Activated CD4-positive, CD25-positive, alpha-beta regulatory T cell treated with anti-CD3 and anti-CD28 coated beads, Interleukin-2, amount 50 U/mL, for 24 hours (primary cell): ENCODE measurements around the gene PACRG.
"Not testable (repeated sequence)": the region's sequence is repeated elsewhere in the genome, so short reads cannot be mapped to it uniquely, and the experiment has no call there.

ENCODE experiments used
- ATAC-seq, 2 donors: fragments of 150-1000 bp; cut with Tn5 transposase; one replicate each; pipeline ENCODE4 v1.10.0; 2021; ENCODE audit warnings: mild to moderate bottlenecking in 1 of 2, moderate library complexity in 1 of 2

The PACRG gene

GRCh38 chr6:163298079-163298830, 570.5 kb downstream of the PACRG start:
- no peak for ATAC-seq

DNA sequence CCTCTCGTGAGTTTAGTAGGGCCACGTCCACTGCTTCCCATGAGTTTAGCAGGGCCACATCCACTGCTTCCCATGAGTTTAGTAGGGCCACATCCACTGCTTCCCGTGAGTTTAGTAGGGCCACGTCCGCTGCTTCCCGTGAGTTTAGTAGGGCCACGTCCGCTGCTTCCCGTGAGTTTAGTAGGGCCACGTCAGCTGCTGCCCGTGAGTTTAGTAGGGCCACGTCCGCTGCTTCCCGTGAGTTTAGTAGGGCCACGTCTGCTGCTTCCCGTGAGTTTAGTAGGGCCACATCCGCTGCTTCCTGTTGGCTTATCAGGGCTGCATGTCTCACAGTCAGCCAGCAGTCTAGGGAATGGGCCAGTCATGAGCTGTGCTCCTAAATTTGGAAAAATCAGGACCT, 573.1 kb downstream of the PACRG start:
- no peak for ATAC-seq

- no peak for ATAC-seq
Measured at GRCh38 chr6:163301726-163302635, 574.2 kb downstream of the PACRG start.

DNA sequence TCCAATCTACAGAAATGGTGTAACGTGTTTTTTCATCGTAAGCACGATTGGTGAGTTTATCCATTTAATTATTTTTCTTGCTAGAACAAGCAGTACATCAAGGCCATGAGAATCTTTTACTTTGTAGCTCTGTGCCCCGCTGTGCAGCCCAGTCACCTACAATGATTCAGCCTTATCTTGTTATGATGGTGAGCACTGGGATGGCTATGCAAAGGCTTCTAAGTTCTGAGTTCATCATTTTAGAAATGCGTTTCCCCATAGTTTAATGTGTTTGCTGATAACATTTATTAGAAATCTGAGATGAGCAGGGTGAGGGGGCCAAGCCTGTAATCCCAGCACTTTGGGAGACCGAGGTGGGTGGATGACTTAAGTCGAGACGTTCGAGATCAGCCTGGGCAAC, 575.0 kb downstream of the PACRG start:
- ATAC-seq = no peak

DNA sequence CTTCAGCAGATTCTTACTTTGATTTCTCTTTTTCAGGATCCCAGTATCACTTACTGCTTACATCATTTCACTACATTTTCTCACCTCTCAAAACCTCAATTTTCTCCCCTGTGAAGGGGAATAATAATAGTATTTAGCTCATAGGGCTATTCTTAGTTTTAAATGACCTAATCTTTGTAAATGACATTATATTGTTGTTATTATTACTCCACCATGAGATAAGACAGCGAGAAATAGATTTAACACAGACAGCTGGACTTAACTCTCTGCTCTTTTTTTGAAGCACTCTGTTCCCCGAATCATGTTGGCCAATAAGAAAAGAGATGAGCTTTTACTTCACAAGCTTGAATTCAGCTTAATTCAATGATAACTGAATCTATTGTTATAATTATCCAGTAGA, 578.2 kb downstream of the PACRG start:
- ATAC-seq = no peak

DNA sequence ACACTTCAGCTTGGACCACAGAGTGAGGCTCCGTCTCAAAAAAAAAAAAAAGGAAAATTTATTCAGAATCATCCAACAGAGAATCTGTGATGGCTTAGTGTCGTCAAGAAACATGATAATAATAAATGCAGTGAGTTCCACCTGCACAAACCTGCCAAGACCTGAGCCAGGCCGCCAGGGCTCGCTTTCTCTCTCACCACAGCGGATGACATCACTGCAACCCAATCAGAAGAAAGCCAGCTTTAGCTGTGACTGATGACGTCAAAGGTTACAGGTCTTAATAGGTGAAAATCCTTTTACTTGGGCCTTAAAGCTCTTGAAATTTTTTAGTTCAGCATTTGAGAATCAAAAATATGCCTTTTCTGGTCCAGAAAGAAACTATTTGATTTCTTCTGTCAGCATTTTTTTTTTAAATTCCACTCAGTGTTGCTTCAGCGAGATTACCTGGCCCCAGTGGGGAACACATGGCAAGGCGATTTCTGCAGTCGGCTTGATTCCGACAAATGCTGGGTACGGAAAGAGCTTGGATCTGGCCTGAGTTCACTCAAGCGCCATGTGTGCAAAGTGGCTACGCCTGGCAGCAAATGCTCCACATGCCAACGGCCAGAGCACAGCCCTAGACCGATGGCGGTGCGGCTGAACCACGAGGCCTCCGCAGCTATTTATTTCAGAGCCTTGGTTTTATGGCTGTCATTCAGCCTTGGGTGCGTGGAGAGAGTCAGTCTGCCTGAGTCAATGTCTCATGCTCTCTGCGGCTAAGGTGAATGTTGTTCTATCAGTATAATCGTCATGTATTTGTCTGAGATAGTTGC, 581.1 kb downstream of the PACRG start:
- no peak for ATAC-seq

- ATAC-seq = no peak
Measured at GRCh38 chr6:163309491-163310026, 581.8 kb downstream of the PACRG start.

DNA sequence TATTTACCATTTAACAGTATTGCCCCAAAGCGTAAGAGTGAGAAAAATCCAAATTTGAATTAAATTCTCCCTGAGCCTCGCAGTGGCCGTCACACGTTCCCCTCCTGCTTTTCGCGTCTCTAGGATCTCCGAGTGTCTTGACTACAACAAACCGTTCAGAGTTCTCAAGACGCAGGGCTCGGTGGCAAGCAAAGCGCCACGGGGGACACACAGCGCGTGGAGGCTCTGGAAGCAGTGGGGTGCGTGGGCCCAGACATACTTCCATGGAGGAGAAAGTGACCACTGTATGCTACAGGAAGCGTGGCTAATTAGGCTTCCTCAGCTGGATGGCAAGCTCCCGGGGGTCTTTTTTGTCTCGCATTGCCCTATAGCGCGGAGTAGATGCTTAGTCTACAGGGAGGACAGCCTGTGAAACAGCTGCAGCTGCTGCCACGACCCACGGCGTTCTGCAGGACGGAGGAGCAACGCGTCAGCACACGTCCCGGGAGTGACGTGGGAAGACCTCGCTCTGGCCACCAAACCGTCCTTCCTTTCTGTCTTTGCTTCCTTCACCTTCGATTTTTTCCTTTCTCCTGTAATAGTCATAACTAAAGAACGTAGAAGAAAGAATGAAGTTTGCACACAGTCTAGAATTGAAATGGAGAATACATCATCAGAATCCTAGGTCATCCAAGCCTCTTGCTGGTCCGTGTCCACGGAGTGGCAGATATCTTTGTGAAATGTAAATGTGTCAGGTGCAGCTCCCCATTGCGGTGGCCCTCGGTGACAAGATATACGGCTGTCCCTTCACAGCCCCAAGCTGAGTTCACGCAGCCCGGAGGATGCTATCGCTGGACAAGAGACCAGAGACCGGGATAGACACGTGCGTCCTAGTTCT, 582.6 kb downstream of the PACRG start:
- no peak for ATAC-seq

DNA sequence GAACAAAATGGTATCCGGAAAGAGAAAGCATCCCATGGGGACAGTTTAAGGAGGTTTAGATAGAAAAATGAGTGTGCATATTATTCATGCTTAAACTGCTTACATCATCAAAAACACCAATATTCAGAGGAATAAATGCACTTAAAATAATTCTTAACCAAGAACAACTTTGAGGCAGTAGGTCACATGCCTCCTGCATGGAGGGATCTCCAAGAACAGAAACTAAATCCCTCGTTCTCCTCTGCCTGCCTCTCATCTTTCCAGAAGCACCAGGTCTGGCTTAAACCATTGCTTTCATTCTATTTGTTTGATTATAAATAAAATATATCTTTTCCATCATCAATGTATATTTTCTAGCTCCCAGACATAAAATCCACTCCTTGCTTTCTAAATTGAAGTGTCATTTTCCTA, 583.2 kb downstream of the PACRG start:
- ATAC-seq = no peak

DNA sequence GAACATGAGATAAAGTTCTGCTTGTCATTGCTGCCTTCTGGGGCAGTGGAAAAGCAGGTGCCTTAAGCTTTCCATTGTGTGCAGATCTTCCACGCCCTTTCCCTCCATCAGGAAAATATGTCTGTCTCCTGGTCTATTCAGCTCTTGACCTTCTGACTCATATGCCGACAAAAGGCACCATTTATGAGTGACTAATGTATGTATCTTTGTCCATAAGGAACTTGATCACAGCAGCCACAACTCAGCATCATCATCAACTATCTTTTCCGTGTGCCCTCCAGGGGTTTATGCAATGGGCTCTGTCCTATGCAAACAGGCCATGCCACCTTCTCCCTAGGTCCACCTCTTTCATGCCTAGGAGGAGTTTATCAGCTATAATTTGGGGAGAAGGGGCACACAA, 584.1 kb downstream of the PACRG start:
- ATAC-seq = no peak

- ATAC-seq = no peak
Measured at GRCh38 chr6:163313566-163313965, 585.8 kb downstream of the PACRG start.

GRCh38 chr6:163313981-163314380, 586.2 kb downstream of the PACRG start:
- no peak for ATAC-seq

DNA sequence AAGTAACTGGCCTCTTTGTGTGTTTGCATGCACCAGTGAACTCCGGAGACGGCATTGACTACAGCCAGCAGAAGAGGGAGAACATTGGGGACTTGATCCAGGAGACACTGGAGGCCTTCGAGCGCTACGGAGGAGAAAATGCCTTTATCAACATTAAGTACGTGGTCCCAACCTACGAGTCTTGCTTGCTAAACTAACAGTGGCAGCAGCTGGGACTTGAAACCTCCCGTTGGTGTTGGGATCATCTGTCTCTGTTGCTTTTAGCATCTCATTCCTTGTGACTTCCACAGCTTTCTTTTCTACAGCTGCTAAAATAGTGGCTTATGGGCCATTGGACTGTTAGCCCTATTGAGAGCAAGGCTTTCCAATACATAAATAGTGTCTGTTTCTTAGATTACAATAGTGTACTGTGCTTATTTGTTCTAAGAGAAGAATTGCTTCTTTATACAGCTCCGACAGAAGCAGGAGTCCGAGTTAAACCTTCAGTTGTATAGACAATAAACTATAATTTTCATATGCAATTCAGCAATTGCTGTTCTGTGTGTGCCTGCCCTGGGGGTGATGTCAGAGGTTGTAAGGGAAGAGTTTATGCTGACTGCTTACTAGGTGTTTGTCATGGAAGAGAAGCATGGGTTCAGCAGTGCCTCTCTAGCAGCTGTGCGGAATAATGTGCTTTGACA, 587.2 kb downstream of the PACRG start:
- ATAC-seq = no peak

GRCh38 chr6:163316866-163317495, 589.2 kb downstream of the PACRG start:
- not testable (repeated sequence) for ATAC-seq

GRCh38 chr6:163318071-163318786, 590.5 kb downstream of the PACRG start:
- no peak for ATAC-seq

- no peak for ATAC-seq
Measured at GRCh38 chr6:163319609-163320366, 592.0 kb downstream of the PACRG start.

- ATAC-seq = no peak
Measured at GRCh38 chr6:163320402-163320801, 592.6 kb downstream of the PACRG start.

GRCh38 chr6:163320804-163321203, 593.0 kb downstream of the PACRG start:
- ATAC-seq = no peak

DNA sequence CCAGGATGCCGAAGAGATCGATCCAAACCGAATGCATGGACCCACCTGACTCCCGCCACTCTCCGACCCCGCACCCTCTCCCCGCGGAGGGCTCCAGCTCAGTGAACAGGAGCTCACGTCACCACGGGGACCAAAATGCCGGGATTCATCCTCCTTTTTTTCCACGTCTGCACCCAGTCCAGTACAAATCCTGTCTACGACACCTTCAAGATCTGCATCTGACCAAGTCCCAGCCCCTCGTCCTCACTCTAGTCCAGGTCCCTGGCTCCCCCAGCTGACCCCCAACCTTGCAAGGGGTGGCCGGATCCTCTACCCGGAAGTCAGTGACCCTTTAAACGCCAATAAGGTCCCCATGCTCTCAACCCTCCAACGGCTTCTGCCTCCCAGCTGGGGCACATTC, 593.9 kb downstream of the PACRG start:
- ATAC-seq = no peak
